C4-2B (cell line): ENCODE measurements around the gene PTPRR.

Experiments used
- H3K27ac ChIP-seq: fragments of 450-650 bp; 2 replicates; pipeline ENCODE4 v1.5.1; 2017
- ZFX ChIP-seq: fragments of 450-650 bp; IDR thresholded peaks from 2 replicates; pipeline ENCODE4 v1.6.1; 2017
- TF ChIP-seq, protein P1 (sequence below): fragments of 450-650 bp; conservative IDR thresholded peaks from 2 replicates; pipeline ENCODE4 v1.5.1; 2017; ENCODE audit warnings: mild to moderate bottlenecking

The PTPRR gene

DNA sequence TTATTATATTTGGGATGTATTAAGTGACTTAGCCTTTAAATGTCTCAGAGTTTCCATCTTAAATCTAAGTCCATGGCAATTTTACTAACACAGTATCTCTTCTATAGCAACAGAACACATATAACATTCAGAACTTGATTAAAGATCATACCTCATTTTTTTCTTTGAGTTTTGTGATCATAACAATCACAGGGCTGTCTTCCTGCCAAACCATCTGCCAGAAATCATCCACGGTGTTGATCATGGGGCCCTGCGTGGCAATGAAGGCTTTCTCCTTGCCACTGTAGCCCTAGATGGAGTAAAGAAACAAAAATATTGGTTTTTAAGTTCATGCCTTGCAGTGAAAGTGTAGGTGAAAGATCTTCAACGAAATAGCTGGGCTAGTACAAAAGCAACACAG is 236.6 kb downstream of the PTPRR start:
- no peak overlapping the region for H3K27ac ChIP-seq
- TF ChIP-seq, protein P1, sequence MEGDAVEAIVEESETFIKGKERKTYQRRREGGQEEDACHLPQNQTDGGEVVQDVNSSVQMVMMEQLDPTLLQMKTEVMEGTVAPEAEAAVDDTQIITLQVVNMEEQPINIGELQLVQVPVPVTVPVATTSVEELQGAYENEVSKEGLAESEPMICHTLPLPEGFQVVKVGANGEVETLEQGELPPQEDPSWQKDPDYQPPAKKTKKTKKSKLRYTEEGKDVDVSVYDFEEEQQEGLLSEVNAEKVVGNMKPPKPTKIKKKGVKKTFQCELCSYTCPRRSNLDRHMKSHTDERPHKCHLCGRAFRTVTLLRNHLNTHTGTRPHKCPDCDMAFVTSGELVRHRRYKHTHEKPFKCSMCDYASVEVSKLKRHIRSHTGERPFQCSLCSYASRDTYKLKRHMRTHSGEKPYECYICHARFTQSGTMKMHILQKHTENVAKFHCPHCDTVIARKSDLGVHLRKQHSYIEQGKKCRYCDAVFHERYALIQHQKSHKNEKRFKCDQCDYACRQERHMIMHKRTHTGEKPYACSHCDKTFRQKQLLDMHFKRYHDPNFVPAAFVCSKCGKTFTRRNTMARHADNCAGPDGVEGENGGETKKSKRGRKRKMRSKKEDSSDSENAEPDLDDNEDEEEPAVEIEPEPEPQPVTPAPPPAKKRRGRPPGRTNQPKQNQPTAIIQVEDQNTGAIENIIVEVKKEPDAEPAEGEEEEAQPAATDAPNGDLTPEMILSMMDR, result no peak
- TF ChIP-seq ZFX, result no peak

DNA sequence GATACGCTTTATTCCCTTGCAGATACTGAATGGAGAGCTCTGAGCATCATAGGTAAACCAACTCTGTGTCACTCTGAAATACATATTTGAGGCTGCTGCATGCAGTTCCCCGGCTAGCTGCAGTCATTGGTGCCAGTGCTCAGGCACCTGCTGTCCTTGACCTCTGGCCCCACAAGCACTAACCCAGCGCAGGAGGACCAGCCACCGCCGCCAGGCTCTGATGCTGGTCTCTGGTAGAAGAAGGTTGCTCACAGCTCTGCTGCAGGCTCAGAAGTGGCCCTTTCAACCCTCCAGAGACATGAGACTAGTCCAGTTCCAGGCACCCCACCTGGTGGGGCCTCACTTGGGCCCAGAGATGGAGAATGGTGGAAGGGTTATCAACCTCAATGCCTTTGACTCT is 248.8 kb downstream of the PTPRR start:
- TF ChIP-seq, protein P1, result no peak
- TF ChIP-seq ZFX, result no peak
- no peak overlapping the region for H3K27ac ChIP-seq

DNA sequence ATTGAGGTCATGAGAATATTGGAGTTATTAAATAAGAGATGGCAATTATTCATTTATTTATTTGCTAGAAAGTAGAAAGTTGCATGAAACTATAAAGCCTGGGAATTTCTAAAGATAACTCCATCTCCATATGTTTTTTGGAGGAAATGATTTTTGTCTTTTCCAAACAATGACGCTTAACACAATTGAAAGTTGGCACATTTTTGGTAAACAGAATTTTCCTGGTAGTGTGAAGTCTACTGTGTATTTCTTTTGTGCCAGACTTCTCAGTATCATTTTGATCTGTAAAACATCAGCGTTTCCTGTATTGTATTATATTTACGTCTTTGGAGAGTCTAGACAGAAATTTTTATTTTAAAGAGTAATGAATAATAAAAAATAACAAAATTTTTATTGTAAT is 249.6 kb downstream of the PTPRR start:
- no peak overlapping the region for H3K27ac ChIP-seq
- TF ChIP-seq ZFX, result no peak
- TF ChIP-seq, protein P1, result no peak

DNA sequence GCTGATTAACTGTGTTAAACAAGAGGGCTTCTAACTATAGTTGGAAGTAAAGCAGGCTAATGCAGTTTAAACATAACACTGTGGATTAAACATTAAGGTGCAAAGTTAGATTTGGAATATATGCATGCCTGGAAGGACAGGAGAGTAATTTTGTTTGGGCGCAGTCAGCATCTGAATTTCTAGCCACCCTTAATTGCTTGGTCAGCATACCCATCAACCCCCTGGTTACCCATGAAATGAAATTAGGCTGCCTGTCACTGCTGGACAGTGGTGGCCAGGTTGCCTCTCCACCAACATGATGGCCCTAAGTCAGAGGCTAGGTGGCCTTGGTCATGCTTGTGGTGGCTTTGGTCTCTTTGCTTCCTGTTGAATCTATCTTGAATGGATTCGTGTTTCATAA is 253.3 kb downstream of the PTPRR start:
- H3K27ac ChIP-seq, result no peak overlapping the region
- TF ChIP-seq, protein P1, result no peak
- no peak for TF ChIP-seq ZFX

DNA sequence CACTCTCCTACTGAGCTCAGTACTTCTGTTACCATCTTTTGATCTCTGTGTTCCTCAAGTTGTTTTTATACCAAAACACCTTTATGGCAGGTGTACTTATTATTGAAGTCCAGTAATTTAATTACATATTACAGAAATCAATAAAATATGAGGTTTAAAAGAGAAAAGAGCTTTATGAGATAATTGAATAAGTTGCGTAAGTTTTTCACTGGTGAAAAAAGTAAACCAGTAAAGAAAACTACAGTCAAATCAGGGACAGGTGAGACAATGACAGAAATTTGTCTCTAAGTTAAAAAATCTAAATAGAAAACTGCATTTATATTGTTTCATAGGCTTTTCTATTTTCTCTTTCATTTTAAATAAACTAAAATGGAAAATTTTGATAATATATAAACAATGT is 254.2 kb downstream of the PTPRR start:
- H3K27ac ChIP-seq, result no peak overlapping the region
- TF ChIP-seq ZFX, result no peak
- TF ChIP-seq, protein P1, result no peak

DNA sequence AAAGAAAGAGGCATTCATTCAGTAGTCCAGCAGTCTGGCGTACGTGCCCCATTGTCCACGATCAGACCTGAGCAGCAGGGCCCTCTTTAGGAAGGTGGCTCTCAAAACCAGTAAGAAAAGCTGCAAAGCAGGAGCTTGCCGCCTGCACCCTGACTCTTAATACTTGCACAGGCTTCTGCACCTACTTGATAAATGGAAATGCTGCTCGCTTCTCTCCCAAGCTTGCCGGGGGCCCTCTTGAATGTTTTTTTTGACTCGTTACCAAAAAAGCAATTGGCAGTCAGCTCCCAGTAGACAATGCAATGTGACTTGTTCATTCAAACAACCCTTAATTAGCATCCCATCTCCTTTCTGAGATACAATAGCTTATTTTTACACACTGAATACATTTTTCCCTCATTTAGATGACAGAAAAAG is 256.1 kb downstream of the PTPRR start:
- no peak overlapping the region for H3K27ac ChIP-seq
- TF ChIP-seq ZFX, result no peak
- TF ChIP-seq, protein P1, result no peak

DNA sequence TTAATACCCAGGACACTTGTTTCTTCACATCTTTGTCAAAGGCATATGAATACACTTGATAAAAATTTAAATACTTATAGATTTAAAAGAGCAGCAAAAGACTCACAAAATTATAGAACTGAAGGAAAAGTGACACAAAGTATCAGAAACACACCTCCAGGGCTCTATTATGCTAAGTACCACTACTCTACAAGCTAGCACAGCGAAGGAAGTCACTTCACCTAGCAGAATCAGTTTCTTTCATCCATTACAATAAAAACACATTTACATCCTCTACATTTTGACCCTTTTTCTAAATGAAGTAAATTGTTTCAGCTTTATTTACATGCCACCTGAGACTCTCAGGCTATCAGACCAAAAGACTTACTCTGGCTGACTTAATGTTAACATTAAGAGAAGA is 256.7 kb downstream of the PTPRR start:
- no peak for TF ChIP-seq ZFX
- TF ChIP-seq, protein P1, result no peak
- no peak overlapping the region for H3K27ac ChIP-seq
